HG03045 (cell line): ENCODE results near the gene PATJ.

ENCODE experiments used
- ATAC-seq: cut with Tn5 transposase; IDR thresholded peaks from one replicate; pipeline ENCODE4 v1.9.1; 2021; ENCODE audit warnings: mild to moderate bottlenecking, moderate library complexity; ENCODE audit not compliant: unreplicated experiment

PATJ gene

DNA sequence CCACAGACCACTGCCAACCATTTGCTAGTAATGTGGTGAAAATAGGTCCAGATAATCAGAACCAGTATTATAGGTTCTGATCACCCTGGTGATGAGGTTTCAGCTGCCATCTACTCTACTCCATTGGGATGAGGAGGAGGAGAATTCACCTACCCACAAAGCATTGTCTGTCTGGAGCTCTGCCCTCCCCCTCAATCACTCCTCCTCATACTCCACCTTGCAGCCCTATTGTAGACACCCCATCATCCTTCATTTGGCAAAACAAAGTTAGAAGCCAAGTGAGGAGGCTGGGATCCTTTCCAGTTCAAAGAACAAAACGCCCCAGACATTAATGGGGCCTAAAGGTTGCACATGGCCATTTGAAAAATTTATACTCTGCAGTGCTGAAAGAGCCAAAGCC, 295.0 kb downstream of the PATJ start:
- ATAC-seq = no peak

DNA sequence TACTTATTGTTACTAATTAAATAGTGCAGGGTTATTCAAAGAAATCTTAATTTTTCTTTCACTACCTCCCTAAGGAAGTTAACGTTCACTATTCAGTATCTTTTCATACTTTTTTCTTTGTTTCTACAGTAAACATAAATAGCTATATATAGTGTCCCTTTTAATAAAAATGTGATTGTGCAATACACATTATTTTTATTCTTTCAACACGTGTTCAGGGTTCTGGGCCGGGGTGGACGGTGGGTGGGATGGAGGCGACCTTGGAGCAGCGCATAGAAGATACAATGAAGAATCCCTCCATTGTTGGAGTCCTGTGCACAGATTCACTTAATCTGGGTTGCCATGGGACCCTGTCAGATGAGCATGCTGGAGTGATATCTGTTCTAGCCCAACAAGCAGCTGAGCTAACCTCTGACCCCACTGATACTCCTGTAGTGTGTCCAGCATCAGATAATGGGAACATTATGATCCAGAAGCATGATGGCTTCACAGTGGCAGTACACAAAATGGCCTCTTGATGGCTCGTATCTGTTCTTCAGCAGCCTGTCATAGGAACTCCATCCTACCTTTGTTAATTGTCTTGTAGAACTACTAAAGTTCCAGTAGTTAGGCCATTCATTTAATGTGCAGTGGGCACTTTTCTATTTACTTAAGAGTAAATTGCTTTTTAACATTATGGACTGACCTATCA, 296.5 kb downstream of the PATJ start:
- no peak for ATAC-seq

DNA sequence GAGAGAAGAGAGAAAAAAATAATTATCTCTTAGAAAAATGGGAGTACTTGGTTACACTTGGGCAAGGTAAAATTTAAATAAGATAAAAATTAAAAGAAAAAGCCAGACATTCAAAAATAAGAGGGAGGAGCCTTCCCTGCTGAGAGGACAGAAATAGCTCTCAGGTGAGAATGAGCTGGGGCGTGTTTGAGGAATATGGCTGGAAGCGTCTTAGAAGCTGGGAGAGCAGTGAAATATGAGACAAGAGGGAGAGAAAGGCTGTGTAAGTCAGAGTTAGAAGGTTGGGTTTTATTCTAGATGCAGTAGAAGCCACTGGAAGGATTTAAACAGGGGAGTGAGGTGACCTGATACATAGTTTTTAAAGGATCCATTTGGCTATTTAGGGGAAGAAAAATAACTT, 298.2 kb downstream of the PATJ start:
- ATAC-seq = no peak

DNA sequence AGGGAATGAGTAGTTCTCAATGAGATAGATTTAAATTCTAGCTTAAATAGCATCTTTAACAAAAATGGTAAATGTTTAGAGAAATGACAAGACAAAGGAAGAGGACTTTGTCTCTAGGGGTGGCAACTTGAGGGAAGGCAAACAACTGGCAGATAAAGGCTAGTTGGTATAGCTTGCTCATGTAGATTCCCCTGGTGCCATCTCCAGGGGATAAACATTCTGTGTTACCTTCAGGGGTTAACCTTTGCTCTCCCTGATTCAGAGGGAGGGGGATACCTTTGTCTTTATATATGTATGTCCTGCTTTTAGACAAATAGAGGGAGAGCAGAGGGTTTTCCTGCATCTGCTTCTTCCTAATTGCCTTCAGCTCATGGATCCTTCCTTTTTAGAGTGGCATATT, 298.7 kb downstream of the PATJ start:
- ATAC-seq = no peak

DNA sequence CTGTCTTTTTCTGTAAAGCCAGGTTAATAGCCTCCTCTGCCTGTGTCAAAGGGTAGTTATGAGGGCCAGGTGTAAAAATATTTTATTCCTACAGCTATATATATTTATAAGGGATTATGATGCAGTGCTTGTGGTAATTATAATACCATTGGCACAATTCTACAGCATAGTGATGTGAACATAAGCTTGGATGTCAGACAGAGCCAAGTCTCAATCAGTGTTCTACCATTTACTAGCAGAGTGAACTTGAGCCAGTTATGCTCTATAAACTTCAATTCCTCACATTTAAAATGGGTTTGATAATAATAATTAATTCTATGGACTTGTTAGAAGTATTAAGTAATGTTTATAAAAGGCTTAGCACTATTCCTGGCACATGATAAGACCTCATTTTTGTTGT, 300.9 kb downstream of the PATJ start:
- ATAC-seq = no peak

DNA sequence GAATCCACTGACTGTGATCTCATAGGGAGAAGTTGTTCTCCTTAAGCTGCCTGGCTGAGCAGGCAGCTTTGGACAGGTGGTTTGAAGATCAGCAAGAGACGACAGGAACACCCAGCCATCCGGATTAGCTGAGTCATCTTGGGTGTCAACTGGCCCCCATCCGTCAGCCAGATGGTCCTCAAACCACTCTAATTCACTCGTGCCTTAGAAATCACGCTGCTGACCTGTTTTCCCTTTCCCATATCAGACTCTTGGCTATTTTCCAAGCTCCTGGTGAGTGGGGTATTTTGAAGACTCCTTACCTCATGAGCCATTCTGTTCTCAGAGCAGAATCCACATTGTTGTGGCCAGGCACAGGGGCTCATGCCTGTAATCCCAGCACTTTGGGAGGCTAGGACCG, 303.3 kb downstream of the PATJ start:
- ATAC-seq = no peak

DNA sequence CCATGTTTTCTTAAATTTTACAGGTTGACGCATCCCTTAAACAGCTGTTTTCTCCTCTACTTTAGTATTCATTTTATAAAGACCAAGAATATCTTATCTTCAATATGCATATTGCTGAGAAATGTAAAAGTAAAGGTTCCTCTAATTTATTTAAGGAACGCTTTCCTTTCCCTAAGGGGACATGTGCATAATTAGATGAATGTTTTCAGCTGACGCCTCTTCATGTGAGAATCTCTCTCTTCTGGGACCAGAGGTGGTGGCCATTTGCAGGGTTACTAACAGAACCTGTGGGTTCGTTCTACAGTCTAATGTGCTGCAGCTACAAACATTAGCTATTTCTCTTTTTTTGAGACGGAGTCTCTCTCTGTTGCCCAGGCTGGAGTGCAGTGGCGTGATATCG, 304.6 kb downstream of the PATJ start:
- no peak for ATAC-seq

DNA sequence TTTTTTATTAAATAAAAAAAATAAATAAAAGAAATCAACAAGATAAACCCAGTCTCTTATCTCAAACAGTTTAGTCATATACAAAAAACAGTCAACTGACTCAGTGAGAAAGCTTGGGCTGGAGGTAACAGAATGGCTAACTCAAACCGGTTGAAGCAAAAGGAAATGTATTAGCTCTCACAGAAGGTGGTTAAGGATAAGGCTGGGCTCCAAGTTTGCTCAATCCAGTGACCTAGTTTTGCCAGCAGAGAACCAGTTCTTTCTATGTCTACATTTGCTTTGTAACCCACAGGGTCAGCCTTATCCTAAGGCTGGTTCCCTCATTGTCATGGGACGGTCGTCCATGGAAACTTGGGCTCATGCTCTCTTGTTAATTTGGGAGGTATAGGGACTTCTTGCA, 307.9 kb downstream of the PATJ start:
- ATAC-seq = no peak

DNA sequence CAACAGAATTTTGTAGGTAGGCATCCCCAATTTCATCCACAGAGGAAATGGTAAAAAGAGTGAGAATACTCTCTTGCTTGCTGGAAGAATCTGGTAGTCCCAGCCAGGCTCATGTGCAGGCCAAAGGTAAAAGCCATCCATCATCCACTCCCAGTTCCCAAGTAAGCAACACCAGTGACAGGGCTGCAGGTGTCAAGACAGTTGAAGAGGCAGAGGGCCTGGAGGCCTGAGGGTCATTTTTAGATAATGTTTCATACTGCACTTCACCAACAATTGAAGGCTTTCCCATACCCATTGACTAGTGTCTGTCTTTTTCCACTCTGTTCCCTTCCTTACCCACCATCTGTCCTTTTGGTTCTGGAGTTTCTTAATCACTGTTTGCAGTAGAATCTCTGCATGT, 310.7 kb downstream of the PATJ start:
- no peak for ATAC-seq

DNA sequence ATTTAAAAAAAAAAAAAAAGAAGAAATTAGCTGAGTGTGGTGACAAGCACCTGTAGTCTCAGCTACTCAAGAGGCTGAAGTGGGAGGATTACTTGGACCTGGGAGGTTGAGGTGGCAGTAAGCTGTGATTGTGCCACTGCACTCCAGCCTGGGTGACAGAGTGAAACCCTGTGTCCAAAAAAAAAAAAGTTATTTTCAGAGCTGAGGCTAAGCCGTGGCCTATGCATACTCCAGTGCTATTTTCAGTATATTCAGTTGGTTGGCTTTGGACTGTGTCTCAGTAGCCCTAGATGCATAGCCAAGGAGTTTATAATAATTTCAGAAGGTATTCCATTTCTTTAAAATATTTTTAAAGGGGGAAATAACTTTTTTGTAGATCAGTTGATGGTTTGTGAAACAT, 311.9 kb downstream of the PATJ start:
- no peak for ATAC-seq

DNA sequence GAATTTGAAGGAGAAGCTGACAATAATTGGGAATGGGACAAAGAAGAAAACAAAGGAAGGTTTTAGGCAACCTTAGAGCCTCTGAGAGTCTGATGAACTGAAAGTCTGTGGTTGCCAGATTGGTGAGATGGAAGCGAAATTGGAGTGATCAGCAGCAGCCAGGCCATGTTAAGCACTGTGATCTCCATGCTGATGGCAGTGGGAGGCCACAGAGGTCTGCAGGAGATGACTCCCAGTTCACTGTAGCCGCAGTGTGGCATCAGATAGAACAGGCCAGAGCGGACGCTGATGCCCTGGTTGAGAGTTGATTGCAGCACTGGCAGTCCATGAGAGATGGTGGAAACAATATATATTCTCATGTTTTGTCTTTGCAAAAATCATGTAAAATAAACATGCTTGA, 314.9 kb downstream of the PATJ start:
- no peak for ATAC-seq

DNA sequence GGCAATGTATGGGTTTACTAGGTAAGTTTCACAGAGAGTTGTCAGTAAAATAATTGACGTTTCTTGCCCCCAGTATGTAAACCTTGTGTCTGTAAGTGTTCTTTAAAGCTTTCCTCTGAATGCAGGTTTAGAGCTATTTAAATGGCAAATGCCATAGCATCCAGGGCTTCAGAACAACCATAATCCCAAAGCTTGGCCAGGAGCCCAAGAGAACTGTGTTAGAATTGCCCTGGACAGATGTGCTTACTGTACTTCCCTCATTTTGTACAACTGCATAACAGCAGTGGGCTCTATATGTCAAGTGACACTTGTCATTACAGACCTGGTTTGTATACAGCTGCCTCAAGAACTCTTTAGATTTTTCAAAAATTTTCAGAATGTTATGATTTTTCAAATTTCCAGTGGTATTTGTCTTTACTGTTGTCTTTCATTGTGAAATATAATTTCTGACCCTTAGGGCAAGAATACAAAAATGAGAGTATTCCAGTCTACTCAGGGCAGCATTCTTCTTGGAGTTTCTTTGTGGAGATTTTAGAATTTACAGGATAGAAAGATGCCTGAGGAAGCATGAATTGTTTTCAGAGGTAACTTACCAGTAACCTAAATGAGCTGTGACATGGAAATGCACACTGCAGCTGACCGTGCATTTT, 315.5 kb downstream of the PATJ start:
- ATAC-seq = no peak

DNA sequence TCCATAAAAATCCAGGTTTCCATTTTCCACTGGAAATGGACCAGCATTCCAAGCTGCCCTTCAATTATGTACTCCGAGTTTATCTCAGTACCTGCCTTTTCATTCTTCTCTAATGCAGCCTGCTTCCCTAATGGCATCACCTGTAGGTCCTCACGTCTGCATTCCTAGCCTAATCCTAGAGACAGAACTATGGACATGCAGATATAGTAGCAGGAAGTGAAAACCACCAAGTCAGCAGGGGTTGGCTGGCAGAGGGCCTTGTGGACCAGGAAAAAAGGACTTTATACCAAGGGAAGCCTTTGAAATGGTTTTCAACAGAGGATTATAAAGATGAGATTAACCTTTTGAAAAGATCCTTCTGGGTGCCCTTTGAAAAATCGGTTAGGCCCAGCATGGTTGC, 316.7 kb downstream of the PATJ start:
- no peak for ATAC-seq

DNA sequence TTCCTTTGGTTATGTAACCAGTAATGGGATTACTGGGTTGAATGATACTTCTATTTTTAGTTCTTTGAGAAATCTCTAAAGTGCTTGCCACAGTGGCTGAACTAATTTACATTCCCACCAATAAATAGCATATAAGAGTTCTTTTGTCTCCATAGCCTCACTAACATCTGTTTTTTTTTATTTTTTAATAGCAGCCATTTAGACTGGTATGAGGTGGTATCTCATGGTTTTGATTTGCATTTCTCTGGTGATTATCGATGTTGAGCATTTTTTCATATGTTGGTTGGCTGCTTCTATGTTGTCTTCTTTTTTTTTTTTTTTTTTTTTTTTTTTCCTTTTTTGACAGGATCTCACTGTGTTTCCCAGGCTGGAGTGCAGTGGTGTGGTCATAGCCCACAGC, 319.8 kb downstream of the PATJ start:
- no peak for ATAC-seq

DNA sequence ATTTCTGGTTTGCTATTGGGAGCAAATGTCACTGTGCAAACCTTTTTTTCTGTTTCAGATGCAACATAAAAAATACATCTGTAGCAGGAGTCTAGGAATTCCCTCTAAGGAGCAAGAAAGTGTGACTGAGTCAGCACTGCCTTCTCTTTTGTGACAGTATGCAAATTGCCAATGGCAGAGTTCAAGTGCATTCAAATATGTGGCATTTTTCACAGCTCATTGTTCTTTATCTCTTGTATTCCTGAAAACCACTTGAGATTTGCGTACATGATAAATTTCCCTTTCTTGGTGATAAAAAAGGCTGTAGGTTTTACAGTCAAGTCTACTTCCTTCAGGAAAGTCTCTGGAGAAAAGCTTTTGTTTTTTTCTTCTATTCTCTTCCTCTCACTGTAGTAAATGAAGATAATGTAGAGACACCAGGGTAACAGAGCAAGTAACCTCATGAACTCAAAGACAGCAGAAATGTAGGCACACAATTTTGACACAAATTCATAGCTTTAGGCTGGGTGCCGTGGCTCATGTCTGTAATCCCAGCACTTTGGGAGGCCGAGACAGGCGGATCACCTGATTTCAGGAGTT, 322.6 kb downstream of the PATJ start:
- no peak for ATAC-seq

DNA sequence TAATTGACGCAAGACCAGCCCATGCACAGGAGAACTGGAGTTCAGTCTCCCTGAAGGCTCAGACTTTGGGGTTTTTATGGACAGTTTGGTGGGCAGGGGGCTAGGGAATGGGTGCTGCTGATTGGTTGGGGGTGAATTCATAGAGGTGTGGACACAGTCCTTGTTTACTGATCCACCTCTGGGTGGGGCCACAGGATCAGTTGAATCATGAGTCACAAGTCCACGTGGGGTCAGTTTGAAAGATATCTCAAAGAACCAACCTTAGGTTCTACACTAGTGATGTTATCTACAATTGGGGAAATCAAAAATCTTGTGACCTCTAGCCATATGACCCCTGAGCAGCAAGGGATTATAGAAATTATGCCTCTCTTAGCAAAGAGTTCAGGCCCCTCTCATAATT, 324.4 kb downstream of the PATJ start:
- no peak for ATAC-seq

DNA sequence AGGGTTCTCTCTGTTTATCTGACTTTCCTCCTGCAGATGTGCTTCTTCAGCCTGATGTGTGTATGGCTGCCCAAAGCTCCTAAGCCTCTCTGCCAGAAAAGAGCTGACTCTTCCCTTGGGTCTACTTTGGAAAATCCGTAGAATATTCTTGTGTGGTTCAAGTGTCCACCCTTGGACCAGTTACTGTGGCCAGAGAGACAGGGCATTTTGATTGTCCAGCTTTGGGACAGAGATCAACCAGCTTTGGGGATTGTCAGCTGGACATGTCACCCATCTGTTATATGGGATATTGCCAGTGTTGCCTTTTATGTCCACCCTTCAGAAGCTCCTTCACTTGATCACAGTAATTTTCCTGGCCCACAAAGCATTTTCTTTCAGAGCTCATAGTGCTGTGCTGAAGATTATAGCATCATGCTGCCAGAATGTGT, 326.1 kb downstream of the PATJ start:
- no peak for ATAC-seq

DNA sequence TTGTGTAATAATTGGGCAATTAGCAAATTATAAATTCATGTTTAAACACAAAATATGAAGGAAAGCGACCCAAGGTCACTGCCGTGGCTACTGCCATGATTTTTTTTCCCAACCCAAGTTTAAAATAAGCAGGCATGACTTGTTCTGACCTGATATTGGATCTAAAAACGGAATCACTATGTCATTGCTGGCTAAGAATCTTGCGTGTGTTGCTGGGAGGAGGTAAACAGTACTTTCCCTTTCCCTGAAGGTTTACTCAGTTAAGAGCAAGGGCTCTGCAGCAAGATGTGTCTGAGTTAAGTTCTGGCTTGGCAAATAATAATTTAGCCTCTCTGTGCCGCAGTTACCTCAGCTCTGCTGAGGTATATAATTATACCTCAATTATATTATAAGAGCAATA, 326.7 kb downstream of the PATJ start:
- ATAC-seq = no peak

DNA sequence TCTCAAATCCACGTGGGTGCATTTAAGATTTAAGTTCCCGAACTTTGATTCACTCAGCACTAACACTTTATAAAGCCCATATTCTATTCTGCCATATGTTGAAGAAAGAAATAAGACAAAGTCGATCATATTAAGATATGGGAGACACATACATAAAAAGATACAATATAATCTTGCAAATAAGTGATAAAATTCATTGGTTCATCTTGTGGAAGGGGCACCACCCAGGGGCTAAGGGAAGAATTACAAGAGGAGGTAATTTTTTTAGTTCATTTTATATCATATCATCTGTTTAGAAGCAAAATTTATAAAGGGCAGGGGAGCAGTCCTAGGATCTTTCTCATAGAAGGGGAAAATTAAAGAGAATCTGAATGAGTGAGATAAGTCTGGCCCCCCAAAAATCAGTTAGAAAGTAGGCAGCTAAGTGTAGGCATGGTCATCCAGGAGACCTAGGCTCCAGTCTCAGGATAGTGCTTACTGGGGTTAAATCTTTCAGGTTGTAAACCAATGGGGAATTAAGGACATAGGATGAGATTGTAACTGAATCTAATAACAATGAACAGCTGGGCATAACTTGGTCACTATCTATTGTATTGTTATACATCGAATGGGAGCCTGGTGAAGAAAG, 328.2 kb downstream of the PATJ start:
- no peak for ATAC-seq

DNA sequence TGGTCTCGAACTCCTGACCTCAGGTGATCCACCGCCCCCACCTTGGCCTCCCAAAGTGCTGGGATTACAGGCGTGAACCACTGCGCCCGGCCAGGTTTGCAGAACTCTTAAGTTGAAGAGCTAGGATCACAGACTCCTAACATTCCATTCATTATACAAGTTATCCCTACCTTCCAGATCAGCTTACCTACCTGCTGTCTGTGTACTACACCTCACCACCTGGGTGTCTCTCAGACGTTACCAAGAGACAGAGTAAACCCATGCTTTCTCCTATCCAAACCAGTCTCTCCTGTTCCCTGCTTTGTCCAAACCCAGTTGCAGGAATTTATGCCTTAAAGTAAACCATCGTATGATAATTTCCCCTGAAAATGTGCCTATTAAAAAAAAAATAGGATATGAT, 329.4 kb downstream of the PATJ start:
- ATAC-seq = no peak

DNA sequence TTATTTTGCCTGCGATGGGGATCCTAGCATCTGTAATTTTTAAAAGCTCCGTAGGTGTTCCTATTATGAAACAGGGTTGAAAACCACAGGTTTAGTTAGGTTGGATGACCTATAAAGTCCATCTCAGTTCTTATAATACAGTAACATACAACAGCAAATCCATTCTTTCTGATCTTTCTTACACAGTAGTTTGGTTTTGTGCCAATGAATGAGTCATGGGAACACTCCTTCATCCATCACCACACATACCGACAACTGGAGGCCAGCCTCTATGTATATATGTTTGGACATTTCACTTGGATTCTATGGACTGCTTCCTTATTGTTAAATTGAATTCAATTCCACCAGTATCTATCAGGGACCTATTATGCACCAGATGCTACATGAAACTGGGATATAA, 334.0 kb downstream of the PATJ start:
- no peak for ATAC-seq

DNA sequence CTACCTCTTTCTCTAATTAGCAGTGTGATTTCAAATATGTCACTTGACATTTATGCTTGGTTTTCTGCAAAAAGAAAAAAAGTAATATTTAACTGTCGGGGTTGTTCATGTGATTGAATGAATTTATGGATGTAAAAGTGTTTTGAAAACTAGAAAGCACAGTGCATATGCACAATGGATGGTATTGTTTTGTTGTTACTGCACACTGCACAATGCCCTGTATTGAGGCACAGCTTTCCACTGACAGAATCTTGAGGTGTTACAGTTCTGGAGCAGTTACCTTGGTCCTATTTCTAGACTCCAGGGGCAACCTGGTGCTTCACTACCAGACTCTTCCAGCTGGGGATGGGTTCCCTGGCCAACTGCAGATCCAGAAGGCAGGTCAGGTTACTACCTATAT, 335.5 kb downstream of the PATJ start:
- ATAC-seq = no peak
